Fibroblast of the aortic adventitia (primary cell): ENCODE results near the gene FMO4. TPM values are rescaled to one million over a fixed set of nuclear protein-coding genes. Genes with fewer than 3 reads are reported as not detected.
"Not testable (repeated sequence)": the region's sequence is repeated elsewhere in the genome, so short reads cannot be mapped to it uniquely, and the experiment has no call there.

ENCODE experiments used
- DNase-seq: peaks from one replicate; pipeline ENCODE4 v3.0.0-alpha.2; 2010; ENCODE audit warnings: low read depth
- H3K4me3 ChIP-seq: 2 replicates; pipeline ENCODE4 v1.5.1; 2011; ENCODE audit warnings: low read depth, mild to moderate bottlenecking, control low read depth, low read length, moderate library complexity
- small RNA-seq: library from RNA; depleted of rRNA; stranded (forward); fragments of <200 nt; gene quantifications from one replicate; pipeline ENCODE3, GENCODE V24; 2012
- total RNA-seq: library from RNA; depleted of rRNA; stranded (reverse); fragments of >200 nt; gene quantifications from 2 replicates; pipeline ENCODE4 v1.2.3, GENCODE V29; 2012; ENCODE audit warnings: low replicate concordance
- TF ChIP-seq, protein P1 (sequence below): IDR thresholded peaks from 2 replicates; pipeline ENCODE4 v1.5.1; 2011; ENCODE audit warnings: mild to moderate bottlenecking, low read length, control low read depth, inconsistent platforms; ENCODE audit not compliant: insufficient read depth

The FMO4 gene
- total RNA-seq, 1 donor = 4.8 TPM

DNA sequence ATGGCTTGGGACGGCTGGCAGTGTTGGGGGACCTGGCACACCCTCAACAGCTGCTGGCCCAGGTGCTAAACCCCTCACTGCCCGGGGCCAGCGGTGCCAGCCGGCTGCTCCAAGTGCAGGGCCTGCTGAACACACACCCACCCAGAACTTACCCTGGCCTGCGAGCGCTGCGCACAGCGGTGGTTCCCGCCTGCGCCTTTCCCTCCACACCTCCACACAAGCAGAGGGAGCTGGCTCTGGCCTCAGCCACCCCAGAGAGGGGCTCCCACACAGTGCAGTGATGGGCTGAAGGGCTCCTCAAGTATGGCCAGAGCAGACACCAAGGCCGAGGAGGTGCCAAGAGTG is 67.9 kb downstream of the FMO4 start:
- TF ChIP-seq, protein P1, sequence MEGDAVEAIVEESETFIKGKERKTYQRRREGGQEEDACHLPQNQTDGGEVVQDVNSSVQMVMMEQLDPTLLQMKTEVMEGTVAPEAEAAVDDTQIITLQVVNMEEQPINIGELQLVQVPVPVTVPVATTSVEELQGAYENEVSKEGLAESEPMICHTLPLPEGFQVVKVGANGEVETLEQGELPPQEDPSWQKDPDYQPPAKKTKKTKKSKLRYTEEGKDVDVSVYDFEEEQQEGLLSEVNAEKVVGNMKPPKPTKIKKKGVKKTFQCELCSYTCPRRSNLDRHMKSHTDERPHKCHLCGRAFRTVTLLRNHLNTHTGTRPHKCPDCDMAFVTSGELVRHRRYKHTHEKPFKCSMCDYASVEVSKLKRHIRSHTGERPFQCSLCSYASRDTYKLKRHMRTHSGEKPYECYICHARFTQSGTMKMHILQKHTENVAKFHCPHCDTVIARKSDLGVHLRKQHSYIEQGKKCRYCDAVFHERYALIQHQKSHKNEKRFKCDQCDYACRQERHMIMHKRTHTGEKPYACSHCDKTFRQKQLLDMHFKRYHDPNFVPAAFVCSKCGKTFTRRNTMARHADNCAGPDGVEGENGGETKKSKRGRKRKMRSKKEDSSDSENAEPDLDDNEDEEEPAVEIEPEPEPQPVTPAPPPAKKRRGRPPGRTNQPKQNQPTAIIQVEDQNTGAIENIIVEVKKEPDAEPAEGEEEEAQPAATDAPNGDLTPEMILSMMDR = no peak
- no peak overlapping the region for H3K4me3 ChIP-seq
- DNase-seq = no peak

DNA sequence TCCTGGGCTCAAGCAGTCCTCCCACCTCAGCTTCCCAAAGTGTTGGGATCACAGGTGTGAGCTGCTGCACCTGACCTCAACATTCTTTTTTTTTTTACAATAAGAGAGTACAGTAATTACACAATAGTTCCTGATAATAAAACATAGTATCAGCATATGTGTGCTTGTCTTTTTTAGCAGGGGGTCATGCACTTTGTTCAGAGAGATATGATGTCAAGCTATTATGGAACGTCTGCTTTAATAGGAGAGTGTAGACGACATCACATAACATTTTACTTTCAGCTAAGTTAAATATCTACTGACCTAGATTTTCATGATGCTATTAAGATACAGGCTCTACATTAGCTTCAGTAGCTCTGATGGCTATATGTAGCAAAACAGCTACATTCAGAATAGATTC is 70.5 kb downstream of the FMO4 start:
- H3K4me3 ChIP-seq = no peak overlapping the region
- TF ChIP-seq, protein P1 = no peak
- no peak for DNase-seq

DNA sequence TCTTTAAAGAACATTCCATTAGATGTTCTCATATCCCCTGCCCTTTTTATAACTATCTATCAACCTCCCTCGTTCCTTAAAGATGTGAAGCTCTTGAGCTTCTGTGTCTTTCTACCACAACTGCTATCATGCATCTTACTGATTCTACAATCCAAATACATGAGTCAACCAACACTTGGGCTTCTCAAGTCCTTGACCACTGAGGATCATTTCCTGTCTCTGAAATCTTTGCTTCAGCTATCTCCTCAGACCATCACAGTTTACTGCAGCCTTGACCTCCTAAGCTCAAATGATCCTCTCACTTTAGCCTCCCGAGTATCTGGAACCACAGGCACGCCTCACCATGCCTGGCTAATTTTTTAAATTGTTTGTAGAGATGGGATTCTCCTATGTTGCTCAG is 75.2 kb downstream of the FMO4 start:
- TF ChIP-seq, protein P1 = no peak
- DNase-seq = no peak
- H3K4me3 ChIP-seq = no peak overlapping the region

DNA sequence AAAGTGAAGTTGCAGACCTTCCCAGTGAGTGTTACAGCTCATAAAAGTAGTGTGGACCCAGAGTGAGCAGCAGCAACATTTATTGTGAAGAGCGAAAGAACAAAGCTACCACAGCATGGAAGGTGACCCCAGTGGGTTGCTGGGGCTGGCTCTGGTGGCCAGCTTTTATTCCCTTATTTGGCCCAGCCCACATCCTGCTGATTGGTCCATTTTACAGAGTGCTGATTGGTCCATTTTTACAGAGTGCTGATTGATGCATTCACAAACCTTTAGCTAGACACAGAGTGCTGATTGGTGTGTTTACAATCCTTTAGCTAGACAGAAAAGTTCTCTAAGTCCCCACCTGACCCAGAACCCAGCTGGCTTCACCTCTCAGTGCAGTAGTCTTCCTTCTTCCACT is 76.8 kb downstream of the FMO4 start:
- H3K4me3 ChIP-seq, DNase-seq: not testable (repeated sequence)

Small RNA genes within 50 kb of the gene (small RNA-seq; reads per million reads assigned to genes)
- gene SRP14P4 = not detected

Other genes with a start within 250 kb of the FMO4 start
- gene FMO3, start 223.3 kb upstream of the FMO4 start, total RNA-seq = 1.3 TPM in 1 of 2 replicates, not detected in the other
- 0.45 and 7.4 TPM in 2 replicates for gene FMO2, start 128.9 kb upstream of the FMO4 start, total RNA-seq
- gene FMO1, start 65.7 kb upstream of the FMO4 start, total RNA-seq = 0.18 and 7.8 TPM in 2 replicates
- 39.4 and 79.3 TPM in 2 replicates for gene PRRC2C, start 171.3 kb downstream of the FMO4 start, total RNA-seq